ENCODE results near the gene FAM118A.
A peak's percentile ranks its signal among the peaks of the same experiment; 100 is the strongest.

FAM118A gene

GRCh38 chr22:45305456-45306075 lies 4.2 kb upstream of the FAM118A start:
- H3K9me3 ChIP-seq (ENCODE audit: severe bottlenecking) = no peaks in the 10 kb centered on the region
- H3K27ac ChIP-seq = no peak overlapping the region
- DNase-seq = no peak
- H3K27me3 ChIP-seq (ENCODE audit: insufficient read depth, low read depth, severe bottlenecking) = no peaks in the 10 kb centered on the region
- H3K36me3 ChIP-seq = no peaks in the 10 kb centered on the region
- TF ChIP-seq, protein P1, sequence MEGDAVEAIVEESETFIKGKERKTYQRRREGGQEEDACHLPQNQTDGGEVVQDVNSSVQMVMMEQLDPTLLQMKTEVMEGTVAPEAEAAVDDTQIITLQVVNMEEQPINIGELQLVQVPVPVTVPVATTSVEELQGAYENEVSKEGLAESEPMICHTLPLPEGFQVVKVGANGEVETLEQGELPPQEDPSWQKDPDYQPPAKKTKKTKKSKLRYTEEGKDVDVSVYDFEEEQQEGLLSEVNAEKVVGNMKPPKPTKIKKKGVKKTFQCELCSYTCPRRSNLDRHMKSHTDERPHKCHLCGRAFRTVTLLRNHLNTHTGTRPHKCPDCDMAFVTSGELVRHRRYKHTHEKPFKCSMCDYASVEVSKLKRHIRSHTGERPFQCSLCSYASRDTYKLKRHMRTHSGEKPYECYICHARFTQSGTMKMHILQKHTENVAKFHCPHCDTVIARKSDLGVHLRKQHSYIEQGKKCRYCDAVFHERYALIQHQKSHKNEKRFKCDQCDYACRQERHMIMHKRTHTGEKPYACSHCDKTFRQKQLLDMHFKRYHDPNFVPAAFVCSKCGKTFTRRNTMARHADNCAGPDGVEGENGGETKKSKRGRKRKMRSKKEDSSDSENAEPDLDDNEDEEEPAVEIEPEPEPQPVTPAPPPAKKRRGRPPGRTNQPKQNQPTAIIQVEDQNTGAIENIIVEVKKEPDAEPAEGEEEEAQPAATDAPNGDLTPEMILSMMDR (IDR thresholded peaks at IDR 0.05; ENCODE audit: low read depth, low read length) = no peak
- no peak overlapping the region for H3K4me3 ChIP-seq (ENCODE audit: low read depth, low read length)

DNA sequence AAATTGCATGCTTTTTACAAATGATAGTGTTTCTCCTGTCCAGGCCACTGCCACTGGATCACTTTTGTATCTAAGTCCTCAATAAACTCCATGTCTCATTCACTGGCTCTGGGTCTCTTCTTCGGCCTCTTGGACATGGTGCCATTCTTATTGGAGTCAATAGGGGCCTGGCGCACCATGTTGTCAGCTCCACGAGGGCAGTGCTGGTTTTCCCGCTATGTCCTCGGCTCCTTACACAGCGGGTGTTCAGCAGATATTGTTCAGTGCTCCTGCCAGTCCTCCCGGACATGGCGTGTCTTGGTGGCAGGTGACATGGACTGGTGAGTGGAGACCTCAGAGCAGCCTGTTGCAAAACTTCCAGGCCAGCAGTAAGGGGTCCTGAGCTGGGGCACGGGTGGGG lies 3.6 kb upstream of the FAM118A start:
- H3K27me3 ChIP-seq (ENCODE audit: insufficient read depth, low read depth, severe bottlenecking) = no peaks in the 10 kb centered on the region
- TF ChIP-seq, protein P1 (IDR thresholded peaks at IDR 0.05; ENCODE audit: low read depth, low read length) = no peak
- H3K36me3 ChIP-seq = no peaks in the 10 kb centered on the region
- no peak for DNase-seq
- no peaks in the 10 kb centered on the region for H3K9me3 ChIP-seq (ENCODE audit: severe bottlenecking)
- H3K27ac ChIP-seq = no peak overlapping the region
- H3K4me3 ChIP-seq (ENCODE audit: low read depth, low read length) = no peak overlapping the region

DNA sequence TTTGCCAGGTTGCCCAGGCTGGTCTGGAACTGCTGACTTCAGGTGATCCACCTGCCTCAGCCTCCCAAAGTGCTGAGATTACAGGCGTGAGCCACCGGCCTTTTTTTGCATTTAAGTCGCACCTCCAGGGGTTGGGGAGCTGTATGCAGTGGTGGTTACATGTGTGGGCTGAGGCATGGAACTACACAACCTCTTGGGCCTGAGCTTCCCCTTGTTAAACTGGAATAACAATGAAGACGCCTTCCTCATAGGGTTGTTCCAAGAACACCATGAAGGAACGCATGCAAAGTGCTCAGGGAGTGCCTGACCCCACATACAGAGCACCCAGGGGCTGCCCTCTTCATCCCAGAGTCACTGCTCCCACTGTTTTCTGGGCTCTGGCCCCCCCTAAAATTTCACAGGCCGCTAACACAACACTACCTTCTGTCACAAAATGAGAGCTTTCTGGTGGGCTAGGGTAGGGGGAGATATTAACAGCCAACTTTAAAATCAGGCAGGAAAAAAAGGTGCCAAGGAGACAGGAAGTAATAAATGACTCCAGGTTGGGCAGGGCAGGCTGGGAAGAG lies 1.3 kb upstream of the FAM118A start:
- Histone ChIP-seq H3K27me3 (ENCODE audit: insufficient read depth, low read depth, severe bottlenecking) (no peaks in the 10 kb centered on the region), H3K36me3 (peaks cover 9% of the 10 kb centered on the region), H3K4me3 (ENCODE audit: low read depth, low read length) (no peak overlapping the region), H3K27ac (no peak overlapping the region), H3K9me3 (ENCODE audit: severe bottlenecking) (no peaks in the 10 kb centered on the region)
- TF ChIP-seq, protein P1 (IDR thresholded peaks at IDR 0.05; ENCODE audit: low read depth, low read length) = no peak
- no peak for DNase-seq

DNA sequence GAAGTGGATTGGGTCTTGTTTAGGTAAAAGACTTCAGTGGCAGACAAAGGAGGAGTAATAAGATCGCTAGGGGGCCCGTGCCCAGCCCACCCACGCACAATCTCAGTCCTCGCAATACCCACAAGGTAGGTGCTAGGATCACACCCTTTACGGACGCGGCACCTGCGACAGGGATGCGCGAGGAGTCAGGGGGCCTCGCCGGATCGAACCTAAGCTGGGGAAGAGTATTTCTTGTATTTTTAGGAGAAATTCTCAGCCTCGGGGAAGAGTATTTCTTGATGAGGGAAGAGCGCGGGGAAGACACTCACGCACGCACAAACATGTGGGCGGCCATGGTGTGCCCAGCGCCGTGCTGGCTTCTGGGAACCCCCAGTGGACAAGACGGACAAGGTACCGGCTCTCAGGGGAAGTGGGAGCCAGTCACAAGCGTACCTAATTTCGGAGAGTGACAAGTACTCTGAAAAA lies 745 bp upstream of the FAM118A start:
- peak overlapping the region; percentile 80 for H3K27ac ChIP-seq
- peaks cover 9% of the 10 kb centered on the region for H3K36me3 ChIP-seq
- no peak for DNase-seq
- TF ChIP-seq, protein P1 (IDR thresholded peaks at IDR 0.05; ENCODE audit: low read depth, low read length) = no peak
- no peaks in the 10 kb centered on the region for H3K27me3 ChIP-seq (ENCODE audit: insufficient read depth, low read depth, severe bottlenecking)
- no peaks in the 10 kb centered on the region for H3K9me3 ChIP-seq (ENCODE audit: severe bottlenecking)
- peak overlapping the region; percentile 44 for H3K4me3 ChIP-seq (ENCODE audit: low read depth, low read length)

GRCh38 chr22:45310331-45310976 lies 720 bp downstream of the FAM118A start:
- Histone ChIP-seq H3K36me3 (peaks cover 9% of the 10 kb centered on the region), H3K9me3 (ENCODE audit: severe bottlenecking) (no peaks in the 10 kb centered on the region), H3K27me3 (ENCODE audit: insufficient read depth, low read depth, severe bottlenecking) (no peaks in the 10 kb centered on the region), H3K4me3 (ENCODE audit: low read depth, low read length) (peak overlapping the region; percentile 83), H3K27ac (peak overlapping the region; percentile 80)
- DNase-seq = no peak
- TF ChIP-seq, protein P1 (IDR thresholded peaks at IDR 0.05; ENCODE audit: low read depth, low read length) = no peak
